GF-D8 (cell line): ENCODE data around the gene DIAPH1.
A peak's percentile ranks its signal among the peaks of the same experiment; 100 is the strongest.

Experiments used
- DNase-seq: peaks from one replicate; lab custom pipeline; 2025; lab: John Stamatoyannopoulos, UW

Gene DIAPH1

DNA sequence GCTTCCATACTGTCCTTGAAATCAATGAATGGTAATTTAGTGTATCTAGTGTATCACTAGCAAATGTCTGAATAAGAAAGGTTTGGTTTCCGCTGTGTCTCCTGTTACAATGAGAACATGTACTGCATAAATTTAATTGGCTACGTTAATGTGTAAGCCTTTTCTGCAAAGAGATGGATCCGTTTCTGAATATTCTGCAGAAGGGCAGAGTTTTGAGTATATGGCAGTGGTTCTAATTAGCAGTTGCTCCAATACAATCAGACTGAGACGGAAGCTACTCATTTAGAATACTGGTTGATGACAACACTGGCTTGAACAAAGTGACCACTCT lies 134.5 kb downstream of the DIAPH1 start:
- no peak for DNase-seq

GRCh38 chr5:141483902-141484301 lies 134.9 kb downstream of the DIAPH1 start:
- no peak for DNase-seq

- peak; percentile 2 for DNase-seq
Measured at GRCh38 chr5:141479776-141480175, 139.0 kb downstream of the DIAPH1 start.

DNA sequence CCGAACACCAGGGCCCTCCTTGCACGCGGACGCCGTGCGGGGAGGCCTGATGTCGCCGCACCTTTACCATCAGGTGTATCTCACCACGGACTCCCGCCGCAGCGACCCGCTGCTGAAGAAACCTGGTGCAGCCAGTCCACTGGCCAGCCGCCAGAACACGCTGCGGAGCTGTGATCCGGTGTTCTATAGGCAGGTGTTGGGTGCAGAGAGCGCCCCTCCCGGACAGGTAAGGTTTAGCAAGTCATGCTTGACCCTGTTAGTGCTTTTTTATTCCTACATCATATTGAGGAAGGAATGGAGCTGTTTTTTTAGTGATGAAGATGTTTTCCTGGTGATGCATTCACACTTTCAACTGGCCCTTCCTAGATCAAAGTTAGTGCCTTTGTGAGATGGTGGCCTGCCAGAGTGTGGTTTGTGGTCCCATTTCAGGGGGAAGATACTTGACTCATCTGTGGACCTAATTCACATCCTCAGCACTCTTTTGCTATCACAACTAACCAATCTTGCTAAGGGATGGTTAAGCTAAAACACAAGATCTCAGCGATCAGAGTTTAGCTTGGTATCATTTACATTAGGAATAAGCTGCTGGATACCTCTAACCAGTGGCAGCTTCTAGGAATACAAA lies 140.4 kb downstream of the DIAPH1 start:
- DNase-seq, result no peak

- no peak for DNase-seq
Measured at GRCh38 chr5:141477815-141478214, 141.0 kb downstream of the DIAPH1 start.

DNA sequence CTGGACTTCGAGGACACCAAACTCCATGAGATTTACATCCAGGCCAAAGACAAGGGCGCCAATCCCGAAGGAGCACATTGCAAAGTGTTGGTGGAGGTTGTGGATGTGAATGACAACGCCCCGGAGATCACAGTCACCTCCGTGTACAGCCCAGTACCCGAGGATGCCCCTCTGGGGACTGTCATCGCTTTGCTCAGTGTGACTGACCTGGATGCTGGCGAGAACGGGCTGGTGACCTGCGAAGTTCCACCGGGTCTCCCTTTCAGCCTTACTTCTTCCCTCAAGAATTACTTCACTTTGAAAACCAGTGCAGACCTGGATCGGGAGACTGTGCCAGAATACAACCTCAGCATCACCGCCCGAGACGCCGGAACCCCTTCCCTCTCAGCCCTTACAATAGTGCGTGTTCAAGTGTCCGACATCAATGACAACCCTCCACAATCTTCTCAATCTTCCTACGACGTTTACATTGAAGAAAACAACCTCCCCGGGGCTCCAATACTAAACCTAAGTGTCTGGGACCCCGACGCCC lies 141.7 kb downstream of the DIAPH1 start:
- no peak for DNase-seq

GRCh38 chr5:141476132-141476911 lies 142.5 kb downstream of the DIAPH1 start:
- no peak for DNase-seq

- no peak for DNase-seq
Measured at GRCh38 chr5:141475625-141476131, 143.1 kb downstream of the DIAPH1 start, which contains the start of gene PCDHGC3. Gene PCDHGC3, plus strand, starts transcription at chr5:141475966. Its CDS starts 151 bp downstream, at chr5:141476117.

GRCh38 chr5:141465351-141465750 lies 153.4 kb downstream of the DIAPH1 start:
- DNase-seq, result no peak
